PC-3 (cell line): Measurements from ENCODE around the gene OSR1.

ENCODE experiments used
- EZH2 ChIP-seq: fragments of 300-600 bp; sonication (generic); IDR thresholded peaks from one replicate; pipeline ENCODE4 v1.6.1; 2017; ENCODE audit warnings: antibody characterized with exemption, mild to moderate bottlenecking, low read length; ENCODE audit not compliant: unreplicated experiment
- EZH2phosphoT487 ChIP-seq: fragments of 300-600 bp; sonication (generic); IDR thresholded peaks from 2 replicates; pipeline ENCODE4 v1.6.1; 2018; ENCODE audit warnings: mild to moderate bottlenecking, antibody characterized with exemption, low read length, borderline replicate concordance
- TF ChIP-seq, protein P1 (sequence below): fragments of 300-600 bp; sonication (generic); conservative IDR thresholded peaks from 2 replicates; pipeline ENCODE4 v1.5.1; 2017; ENCODE audit warnings: antibody characterized with exemption, low read depth, mild to moderate bottlenecking, low read length

DNA sequence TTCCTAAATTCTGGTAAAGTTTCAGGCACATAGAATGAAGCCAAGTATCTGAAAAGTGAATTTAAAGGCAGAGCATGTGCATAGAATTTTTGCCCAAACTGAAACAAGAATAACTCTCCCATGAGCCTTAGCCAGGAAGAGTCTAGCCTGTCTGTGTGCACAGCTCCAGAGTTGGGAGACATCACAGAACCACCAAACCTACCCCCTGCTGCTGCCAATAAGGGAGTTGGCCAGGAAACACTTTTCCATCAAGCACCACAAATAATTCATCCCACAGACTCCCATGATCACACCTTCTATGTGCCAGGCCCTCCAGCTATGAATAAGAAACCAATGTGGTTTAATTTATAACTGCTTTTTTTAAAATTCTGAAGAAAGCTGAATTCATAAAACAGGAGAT lies 27.0 kb downstream of the OSR1 start:
- TF ChIP-seq, protein P1, sequence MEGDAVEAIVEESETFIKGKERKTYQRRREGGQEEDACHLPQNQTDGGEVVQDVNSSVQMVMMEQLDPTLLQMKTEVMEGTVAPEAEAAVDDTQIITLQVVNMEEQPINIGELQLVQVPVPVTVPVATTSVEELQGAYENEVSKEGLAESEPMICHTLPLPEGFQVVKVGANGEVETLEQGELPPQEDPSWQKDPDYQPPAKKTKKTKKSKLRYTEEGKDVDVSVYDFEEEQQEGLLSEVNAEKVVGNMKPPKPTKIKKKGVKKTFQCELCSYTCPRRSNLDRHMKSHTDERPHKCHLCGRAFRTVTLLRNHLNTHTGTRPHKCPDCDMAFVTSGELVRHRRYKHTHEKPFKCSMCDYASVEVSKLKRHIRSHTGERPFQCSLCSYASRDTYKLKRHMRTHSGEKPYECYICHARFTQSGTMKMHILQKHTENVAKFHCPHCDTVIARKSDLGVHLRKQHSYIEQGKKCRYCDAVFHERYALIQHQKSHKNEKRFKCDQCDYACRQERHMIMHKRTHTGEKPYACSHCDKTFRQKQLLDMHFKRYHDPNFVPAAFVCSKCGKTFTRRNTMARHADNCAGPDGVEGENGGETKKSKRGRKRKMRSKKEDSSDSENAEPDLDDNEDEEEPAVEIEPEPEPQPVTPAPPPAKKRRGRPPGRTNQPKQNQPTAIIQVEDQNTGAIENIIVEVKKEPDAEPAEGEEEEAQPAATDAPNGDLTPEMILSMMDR, result no peak
- TF ChIP-seq EZH2phosphoT487 (no peak), EZH2 (no peak)
